22Rv1 (cell line): ENCODE measurements around the gene SAMD4A.

ENCODE experiments used
- CTCF ChIP-seq: fragments of 450-650 bp; IDR thresholded peaks from 2 replicates; pipeline ENCODE4 v1.5.1; 2017; ENCODE audit warnings: mild to moderate bottlenecking
- ZFX ChIP-seq: fragments of 450-650 bp; IDR thresholded peaks from 2 replicates; pipeline ENCODE4 v1.6.1; 2017; ENCODE audit warnings: antibody characterized with exemption, borderline replicate concordance

GRCh38 chr14:54742492-54743350 is 175.8 kb downstream of the SAMD4A start:
- no peak for TF ChIP-seq CTCF
- TF ChIP-seq ZFX = no peak
